Left forelimb (tissue), 1 donor: ENCODE data around the gene CLK3.
"Not testable (repeated sequence)": the region's sequence is repeated elsewhere in the genome, so short reads cannot be mapped to it uniquely, and the experiment has no call there.

ENCODE experiments used
- DNase-seq: peaks from one replicate; pipeline ENCODE4 v3.0.0-alpha.2; 2018; ENCODE audit warnings: low spot score

CLK3 gene

DNA sequence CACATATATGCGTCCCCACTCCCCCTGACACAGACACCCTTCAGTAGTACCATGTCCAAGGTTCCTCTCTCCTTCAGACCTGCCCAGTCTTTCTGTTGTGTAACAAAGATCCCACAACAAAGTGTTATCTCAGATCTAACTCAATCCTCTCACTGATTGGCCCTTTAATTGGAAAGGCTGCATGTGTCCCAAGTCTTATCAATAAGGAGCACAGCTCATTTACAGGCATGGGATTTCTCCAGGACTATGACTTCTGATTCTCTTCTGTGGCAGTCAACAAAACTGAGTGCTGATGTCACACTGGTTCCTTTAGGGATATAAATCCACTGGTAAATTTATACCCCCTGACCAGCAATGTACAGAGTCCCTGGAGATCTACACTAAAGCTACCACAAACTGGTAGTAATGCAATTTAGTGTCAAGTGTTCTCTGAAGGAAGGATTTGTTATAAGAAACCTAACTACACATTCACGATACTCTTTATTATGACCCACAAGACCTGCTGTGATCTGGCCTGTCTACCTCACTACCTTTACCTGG lies 28.1 kb downstream of the CLK3 start:
- no peak for DNase-seq

DNA sequence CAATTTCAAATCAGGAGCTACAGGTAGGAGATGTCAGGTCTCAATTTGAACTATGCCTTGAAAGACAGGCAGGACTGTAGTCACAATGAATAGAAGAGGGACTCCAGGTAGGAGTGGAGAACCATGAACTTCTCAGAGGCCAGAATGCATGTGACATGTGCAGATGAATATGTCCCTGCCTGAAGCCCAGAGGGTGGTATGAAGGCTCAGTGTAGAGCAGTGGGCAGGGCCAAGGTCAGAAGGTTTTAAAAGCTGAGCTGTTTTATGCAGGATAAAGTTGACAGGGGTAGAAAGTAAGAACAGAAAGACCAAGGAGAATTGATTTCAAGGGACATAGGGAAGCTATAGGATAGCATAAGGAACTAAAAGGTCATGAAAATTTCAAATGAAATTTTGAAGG lies 30.8 kb downstream of the CLK3 start:
- DNase-seq = no peak

GRCh38 chr15:74648051-74648842 lies 32.6 kb downstream of the CLK3 start:
- DNase-seq = no peak

GRCh38 chr15:74651242-74651741 lies 35.7 kb downstream of the CLK3 start:
- DNase-seq = no peak

- DNase-seq = no peak
Measured at GRCh38 chr15:74653426-74654102, 37.9 kb downstream of the CLK3 start.

- DNase-seq = no peak
Measured at GRCh38 chr15:74655424-74655823, 39.8 kb downstream of the CLK3 start.

- no peak for DNase-seq
Measured at GRCh38 chr15:74656935-74657535, 41.4 kb downstream of the CLK3 start.

GRCh38 chr15:74657846-74658245 lies 42.2 kb downstream of the CLK3 start:
- DNase-seq = no peak

GRCh38 chr15:74661280-74661679 lies 45.6 kb downstream of the CLK3 start:
- not testable (repeated sequence) for DNase-seq

- DNase-seq = no peak
Measured at GRCh38 chr15:74662064-74662860, 46.6 kb downstream of the CLK3 start.

DNA sequence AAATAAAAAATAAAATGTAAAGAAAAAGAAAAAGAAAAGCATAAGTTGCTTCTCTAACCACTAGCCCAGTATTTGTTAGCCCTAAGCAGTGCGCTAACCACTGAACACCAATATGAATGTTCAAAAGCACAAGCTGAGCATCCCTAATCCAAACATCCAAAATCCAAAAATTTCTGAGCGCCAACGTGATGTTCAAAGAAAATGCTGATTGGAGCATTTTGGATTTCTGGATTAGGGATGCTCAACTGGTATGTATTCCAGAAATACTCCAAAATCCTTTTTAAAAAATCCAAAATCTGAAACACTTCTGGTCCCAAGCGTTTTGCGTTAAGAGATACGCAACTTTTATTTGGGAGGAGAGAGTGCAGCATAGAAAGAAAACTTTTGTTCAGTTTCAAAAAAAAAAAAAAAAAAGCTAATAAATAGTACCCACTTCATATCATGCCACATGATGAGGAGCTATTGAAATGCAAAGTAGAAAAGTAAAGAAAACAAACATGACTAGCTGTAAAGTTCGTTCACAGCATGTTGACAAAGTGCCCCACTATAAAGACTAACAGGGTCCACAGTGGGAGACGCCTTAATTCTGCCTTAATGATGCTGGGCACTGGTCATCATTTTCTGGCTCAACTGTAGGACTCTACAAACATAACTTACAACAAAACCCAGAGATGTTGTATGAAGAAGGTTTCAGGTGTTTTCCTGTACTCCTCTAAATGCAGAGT lies 47.8 kb downstream of the CLK3 start:
- DNase-seq = no peak

DNA sequence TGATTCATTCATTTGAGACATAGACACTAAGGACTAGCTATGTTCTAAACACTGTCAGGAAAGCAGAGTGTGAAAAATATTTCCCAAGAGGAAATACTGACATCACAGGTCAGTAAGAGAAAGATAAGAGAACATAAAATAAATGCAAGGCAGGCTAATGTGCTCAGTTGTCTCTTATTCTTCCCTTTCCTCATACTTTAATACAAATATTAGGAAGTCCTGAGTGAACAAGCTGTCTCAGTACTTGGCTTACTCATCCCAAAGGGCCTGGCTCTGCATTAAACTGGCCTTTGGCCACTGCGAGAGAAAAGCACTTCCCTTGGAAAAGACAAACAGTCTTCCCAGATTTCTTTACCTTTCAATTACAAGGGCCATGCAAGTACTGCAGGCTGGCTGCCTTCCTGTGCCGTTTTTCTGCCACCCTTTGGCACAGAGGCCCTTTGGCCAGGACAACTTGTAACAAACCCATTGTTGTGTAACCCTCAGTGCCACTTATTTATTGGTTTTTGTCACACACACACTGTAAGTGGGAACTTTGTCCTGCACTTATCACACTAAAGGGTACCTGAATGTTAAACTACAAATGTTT lies 48.5 kb downstream of the CLK3 start:
- DNase-seq = no peak

DNA sequence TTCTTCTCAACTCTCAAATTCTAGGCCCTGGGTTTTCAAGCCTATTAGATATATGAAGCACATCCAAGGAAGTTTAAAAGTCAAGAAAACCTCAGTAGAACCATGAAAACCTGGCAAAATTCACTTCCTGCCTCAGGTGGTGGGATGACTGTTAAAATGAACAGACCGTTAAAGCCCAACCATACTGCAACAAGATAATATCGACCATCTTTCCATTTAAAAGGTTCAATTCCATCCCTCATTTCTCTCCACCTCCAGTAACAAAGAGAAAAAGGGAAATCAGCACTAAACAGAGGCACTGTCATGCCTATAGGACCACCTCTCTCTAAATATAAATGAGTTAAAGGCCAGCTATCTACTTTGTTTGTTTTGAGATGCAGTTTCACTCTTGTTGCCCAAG lies 49.0 kb downstream of the CLK3 start:
- DNase-seq = no peak

GRCh38 chr15:74667975-74668374 lies 52.3 kb downstream of the CLK3 start:
- no peak for DNase-seq

DNA sequence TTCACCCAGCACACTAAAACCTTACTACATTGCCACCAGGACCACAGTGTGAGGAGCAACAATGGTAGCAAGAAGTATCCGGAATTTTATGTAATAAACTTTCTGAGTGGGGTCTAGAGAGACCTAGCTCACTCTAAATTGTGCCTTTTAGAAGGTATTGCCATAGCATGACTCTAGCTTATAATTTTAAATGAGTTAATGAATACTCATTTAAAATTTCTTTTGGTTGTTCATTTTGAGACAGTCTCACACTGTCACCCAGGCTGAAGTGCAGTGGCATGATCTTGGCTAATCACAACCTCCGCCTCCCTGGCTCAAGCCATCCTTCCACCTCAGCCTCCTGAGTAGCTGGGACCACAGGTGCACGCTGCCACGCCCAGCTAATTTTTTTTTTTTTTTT lies 54.0 kb downstream of the CLK3 start:
- no peak for DNase-seq

- no peak for DNase-seq
Measured at GRCh38 chr15:74674161-74674560, 58.5 kb downstream of the CLK3 start.

GRCh38 chr15:74676801-74677200 lies 61.2 kb downstream of the CLK3 start:
- no peak for DNase-seq
